HuH-7.5 (cell line): ENCODE measurements around the gene PRDM5.
"Not testable (repeated sequence)": the region's sequence is repeated elsewhere in the genome, so short reads cannot be mapped to it uniquely, and the experiment has no call there.

Experiments
- DNase-seq: peaks from one replicate; pipeline ENCODE4 v3.0.0; 2011; ENCODE audit warnings: low spot score

The PRDM5 gene

GRCh38 chr4:120753854-120754253, 168.7 kb downstream of the PRDM5 start:
- no peak for DNase-seq

DNA sequence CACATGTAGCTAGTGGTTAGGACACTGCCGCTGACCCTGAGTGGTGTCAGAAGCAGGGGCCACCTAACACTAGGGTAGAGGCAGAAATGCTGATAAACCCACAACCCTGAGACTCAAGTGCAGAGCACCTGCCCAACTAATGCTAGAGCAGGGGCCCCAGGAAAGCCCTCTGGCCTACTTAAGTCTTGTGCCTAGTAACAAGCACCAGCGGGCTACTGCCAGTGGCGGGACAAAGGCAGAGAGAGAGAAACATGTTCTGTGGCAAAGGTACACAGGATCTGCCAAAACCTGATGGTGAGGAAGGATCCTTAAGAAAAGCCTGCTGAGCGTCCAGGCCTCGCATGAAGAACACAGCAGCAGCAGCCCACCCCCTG, 172.4 kb downstream of the PRDM5 start:
- DNase-seq = no peak

GRCh38 chr4:120749445-120750151, 172.9 kb downstream of the PRDM5 start:
- no peak for DNase-seq

GRCh38 chr4:120741636-120742035, 180.9 kb downstream of the PRDM5 start:
- DNase-seq = not testable (repeated sequence)

GRCh38 chr4:120736312-120736711, 186.2 kb downstream of the PRDM5 start:
- no peak for DNase-seq

DNA sequence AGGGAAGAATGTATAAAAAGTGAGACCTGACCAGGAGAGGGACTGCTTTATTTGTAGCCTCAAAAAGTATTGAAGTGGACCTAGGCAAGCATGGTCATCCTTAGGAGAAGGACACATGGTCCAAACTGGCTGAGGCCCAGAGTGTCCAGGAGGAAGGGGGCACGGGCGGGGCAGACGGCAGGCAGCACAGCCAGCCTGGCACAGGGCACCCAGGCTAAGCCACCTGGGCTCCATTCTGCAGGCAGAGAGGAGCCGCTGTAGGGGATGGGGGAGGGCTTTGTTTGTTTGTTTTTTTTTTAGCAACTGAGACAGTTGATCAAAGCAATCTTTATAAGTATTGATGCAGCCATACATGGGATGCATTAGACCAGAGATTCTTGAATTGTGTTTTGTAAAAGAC, 188.6 kb downstream of the PRDM5 start:
- no peak for DNase-seq

DNA sequence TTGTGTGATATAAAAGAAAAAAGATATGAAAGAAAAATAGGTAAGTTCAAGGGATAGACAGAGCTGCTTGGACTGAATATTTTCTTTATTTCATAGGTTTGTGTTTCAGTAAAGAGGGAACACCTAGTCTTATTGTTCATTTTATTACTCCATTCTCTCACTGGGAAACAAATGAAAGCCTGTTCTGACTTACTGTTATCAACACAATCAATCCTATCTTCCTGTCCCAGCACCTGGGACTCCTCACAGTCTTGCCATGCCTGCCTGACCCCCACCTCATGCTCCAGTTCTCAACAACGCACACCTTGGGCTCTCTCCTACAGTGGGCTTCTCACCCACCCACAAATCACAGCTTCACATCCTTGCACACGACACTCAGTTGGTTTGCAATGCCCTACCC, 189.5 kb downstream of the PRDM5 start:
- DNase-seq = no peak

GRCh38 chr4:120731561-120731960, 191.0 kb downstream of the PRDM5 start:
- DNase-seq = no peak

DNA sequence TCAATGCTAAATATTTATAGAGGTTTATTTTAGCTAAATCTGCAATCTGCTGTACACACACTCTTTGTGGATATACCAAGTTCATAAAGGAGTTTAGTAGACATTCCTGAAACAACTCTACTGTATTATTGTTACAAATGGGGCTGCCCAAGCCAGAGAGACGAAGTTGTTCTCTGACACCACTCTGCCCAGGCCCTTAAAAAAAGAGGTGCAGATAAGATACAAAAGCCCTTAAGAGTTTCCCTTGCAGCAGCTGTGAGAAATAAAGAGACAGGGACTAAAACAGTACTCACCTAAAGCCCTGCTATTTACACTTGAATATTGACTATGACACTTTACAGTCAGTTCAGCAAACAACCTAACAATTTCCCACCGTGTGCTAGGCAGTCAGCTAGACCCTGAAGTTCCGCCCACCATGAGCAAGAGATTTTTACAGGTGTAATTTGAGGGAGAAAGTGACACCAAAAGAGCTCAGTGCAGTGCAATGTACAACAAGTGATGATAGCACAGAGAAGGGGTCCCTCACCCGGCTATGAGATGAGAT, 191.7 kb downstream of the PRDM5 start:
- DNase-seq = no peak

GRCh38 chr4:120728892-120729675, 193.4 kb downstream of the PRDM5 start:
- DNase-seq = no peak

GRCh38 chr4:120725639-120726580, 196.6 kb downstream of the PRDM5 start:
- no peak for DNase-seq

- DNase-seq = no peak
These were observed 197.9 kb downstream of the PRDM5 start for GRCh38 chr4:120724656-120725055.

GRCh38 chr4:120723986-120724385, 198.5 kb downstream of the PRDM5 start:
- DNase-seq = no peak

DNA sequence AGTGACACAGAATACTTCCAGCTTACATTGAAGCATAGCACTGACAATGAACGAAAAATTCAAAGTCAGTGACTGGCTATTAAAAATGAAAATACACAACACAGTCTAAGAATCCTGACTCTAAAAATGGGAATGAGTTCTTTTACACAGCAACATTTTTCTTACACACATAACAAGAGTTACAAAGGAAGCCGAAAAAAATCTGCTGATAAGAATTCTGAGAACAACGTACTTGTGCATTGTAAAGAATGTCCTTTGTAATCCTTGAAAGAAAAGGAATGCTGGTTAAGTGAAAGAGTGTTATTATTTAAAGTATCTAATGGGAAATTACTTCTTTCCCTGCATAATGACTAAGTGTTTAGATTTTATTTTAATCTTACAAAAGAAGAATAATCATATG, 199.4 kb downstream of the PRDM5 start:
- DNase-seq = no peak

DNA sequence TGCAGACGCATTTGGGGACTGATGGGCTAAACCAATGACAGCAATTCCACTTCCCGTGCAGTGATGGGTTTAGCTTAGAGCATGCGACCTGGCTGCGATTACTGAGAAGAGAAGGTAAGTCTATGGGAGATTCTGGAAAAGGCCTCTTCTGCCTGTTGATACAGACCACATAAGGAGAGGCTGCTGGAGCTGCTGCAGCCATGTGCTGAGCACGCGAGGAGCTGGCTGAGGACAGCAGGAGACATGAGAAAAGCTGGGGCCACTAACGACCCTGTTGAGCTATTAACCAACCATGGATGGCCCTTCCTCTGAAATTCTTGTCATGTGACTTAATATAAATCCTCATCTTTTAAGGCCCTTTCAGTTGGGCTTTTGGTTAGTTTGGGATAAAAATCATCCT, 199.9 kb downstream of the PRDM5 start:
- no peak for DNase-seq

DNA sequence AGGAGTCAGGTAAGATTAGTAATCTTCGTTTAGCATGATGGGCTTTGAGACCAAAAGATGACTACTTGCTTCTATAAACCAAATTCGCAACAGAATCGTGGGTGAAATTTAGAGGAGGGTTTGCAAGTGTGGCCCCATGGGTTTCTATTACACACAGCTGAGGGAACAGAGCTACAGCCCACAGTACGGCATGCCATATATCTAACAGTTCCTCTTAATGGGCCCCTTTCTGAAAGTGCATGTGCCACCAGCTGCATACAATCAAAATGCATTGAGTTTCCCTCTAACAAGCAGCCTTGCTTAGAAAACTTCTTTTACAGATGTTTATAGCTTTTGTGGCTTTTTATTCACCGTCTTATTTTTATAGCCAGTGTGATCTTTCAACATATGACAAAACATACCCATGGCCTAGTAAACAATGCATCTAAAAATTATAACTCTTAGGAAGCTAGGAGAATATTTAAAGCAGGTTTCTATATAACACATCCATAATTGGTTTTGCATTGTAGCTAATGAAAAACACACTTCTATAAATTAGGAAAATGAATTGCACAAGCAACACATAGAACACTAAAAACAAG, 202.1 kb downstream of the PRDM5 start:
- no peak for DNase-seq

- DNase-seq = no peak
These were observed 203.5 kb downstream of the PRDM5 start for GRCh38 chr4:120718979-120719566.

- no peak for DNase-seq
These were observed 206.2 kb downstream of the PRDM5 start for GRCh38 chr4:120716346-120716745.

- DNase-seq = no peak
These were observed 208.0 kb downstream of the PRDM5 start for GRCh38 chr4:120714417-120715010.

DNA sequence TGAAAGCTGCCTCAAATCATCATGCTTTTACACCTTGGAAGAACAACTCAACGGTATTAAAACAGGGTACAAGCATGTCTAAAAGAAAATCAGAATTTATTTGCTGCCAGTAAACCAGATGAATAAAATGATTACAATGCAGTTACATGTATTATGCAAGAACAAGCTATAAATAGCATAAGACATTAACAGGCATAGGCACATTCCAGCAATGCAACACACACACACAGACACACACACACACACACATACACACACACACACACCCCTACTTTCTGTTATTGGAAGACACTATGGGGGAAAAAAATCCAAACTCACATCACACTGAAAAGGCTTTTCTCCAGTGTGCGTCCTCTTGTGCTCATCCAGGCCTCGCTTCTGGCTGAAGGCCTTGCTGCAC, 212.5 kb downstream of the PRDM5 start:
- DNase-seq = no peak

- no peak for DNase-seq
These were observed 218.0 kb downstream of the PRDM5 start for GRCh38 chr4:120704538-120704937.
